ENCODE data around the gene NUB1. TPM values are rescaled to one million over a fixed set of nuclear protein-coding genes. Genes with fewer than 3 reads are reported as not detected.

NUB1 gene
- total RNA-seq, 4 donors from 2014 or later: 16.8 to 46.7 (median 26.1) TPM

DNA sequence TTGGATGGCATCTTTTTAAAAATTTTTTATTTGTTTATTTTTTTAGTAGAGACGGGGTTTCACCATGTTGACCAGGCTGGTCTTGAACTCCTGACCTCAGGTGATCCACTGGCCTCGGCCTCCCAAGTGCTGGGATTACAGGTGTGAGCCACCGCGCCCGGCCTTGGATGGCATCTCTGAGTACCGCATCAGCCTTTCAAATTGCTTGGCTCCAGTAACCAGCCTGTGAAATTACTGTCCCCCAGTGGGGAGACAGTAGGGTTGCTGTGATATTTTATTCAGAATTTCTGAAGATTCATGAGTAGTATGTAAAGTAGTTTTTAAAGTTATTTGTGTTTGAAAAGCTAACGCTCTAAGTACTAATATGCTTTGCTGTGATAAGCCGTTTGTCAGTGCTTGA lies 1.2 kb downstream of the NUB1 start:
- Histone ChIP-seq H3K27ac (peak overlapping the region in 2 of 4 donors; percentile 72 to 91), H3K4me1 (peaks cover 4 to 38% (median 19%) of the 10 kb centered on the region in 3 donors), H3K27me3 (no peaks in the 10 kb centered on the region), H3K4me3 (peak overlapping the region; percentile 60 to 88 (median 86)), H3K36me3 (peaks cover 4 to 36% (median 8%) of the 10 kb centered on the region in 3 donors), H3K9me3 (no peaks in the 10 kb centered on the region)
- TF ChIP-seq POLR2A (IDR thresholded peaks at IDR 0.05): no peak
- TF ChIP-seq, protein P1, sequence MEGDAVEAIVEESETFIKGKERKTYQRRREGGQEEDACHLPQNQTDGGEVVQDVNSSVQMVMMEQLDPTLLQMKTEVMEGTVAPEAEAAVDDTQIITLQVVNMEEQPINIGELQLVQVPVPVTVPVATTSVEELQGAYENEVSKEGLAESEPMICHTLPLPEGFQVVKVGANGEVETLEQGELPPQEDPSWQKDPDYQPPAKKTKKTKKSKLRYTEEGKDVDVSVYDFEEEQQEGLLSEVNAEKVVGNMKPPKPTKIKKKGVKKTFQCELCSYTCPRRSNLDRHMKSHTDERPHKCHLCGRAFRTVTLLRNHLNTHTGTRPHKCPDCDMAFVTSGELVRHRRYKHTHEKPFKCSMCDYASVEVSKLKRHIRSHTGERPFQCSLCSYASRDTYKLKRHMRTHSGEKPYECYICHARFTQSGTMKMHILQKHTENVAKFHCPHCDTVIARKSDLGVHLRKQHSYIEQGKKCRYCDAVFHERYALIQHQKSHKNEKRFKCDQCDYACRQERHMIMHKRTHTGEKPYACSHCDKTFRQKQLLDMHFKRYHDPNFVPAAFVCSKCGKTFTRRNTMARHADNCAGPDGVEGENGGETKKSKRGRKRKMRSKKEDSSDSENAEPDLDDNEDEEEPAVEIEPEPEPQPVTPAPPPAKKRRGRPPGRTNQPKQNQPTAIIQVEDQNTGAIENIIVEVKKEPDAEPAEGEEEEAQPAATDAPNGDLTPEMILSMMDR (IDR thresholded peaks at IDR 0.05): no peak
- no peak for DNase-seq
- intact Hi-C loops (cut with DNase I): no loop called here
- 24 to 38% methylated on average over 8 of the region's 8 CpGs for WGBS, 2 donors

DNA sequence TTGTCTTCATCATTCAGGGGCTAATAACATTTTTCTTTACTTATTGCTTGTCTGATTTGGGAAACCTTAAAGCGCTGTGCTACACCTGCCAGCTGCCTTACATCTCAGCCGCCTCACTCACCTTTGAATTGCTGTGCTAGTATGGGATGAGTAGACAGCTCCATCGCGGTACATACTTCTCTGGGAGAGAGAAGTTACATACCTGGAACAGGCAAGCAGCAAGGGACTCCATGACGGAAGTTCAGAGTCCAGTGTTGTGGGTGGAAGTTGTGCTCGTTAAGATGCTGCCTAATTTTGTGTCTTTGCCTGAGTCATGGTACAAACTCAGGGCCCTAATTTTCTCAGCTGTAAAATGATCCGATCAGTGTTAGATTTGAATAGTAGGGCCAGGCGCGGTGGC lies 1.9 kb downstream of the NUB1 start:
- TF ChIP-seq POLR2A (IDR thresholded peaks at IDR 0.05): no peak
- Histone ChIP-seq H3K4me3 (no peak overlapping the region), H3K4me1 (peaks cover 4 to 38% (median 19%) of the 10 kb centered on the region in 3 donors), H3K27ac (no peak overlapping the region), H3K9me3 (no peaks in the 10 kb centered on the region), H3K27me3 (no peaks in the 10 kb centered on the region), H3K36me3 (peaks cover 4 to 42% (median 8%) of the 10 kb centered on the region in 3 donors)
- 94 to 98% methylated on average over 9 of the region's 9 CpGs for WGBS, 2 donors
- no peak for DNase-seq
- intact Hi-C loops (cut with DNase I): no loop called here

DNA sequence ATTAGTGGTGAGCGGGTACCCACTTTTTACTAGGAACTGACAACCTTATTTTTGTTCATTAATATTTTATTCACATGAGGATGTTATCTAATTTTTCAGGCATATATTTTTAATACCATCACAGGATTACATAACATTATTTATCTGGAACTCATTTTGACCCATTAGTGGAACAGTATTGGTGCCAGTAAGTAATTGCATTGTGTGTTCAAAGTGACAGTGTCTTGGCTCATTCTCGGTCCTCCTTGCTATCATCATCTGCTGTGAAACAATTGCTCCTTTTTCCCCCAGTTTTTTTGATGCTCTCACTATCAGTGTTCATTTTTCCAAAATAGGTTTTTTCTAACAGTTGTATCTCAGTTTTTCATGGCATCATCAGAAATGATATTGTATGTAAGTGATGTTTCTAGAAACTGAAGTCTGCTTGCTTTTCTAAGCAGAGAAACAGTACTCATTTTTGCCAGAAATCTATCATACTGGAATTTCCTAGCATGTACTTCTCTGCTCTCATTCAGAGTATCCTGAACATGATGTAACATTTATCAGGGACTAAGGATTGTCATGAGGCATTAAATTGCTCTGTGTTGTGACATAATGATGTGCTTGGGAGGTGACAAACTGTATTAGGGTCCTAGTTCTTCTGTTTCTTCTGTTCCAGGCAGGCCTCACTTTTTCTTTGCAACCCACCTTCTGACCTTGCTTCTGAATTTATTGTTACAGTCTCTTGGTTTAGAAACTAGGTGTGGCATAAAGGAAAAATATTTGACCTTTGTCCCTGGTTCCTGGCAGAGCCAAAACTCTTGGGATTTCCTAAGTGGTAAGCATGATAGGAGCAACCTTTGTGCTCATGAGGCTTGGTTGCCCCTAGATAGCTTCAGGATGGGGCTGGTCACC lies 4.2 kb downstream of the NUB1 start:
- H3K4me3 ChIP-seq: no peak overlapping the region
- TF ChIP-seq POLR2A (IDR thresholded peaks at IDR 0.05): no peak
- TF ChIP-seq, protein P1 (IDR thresholded peaks at IDR 0.05): no peak
- H3K9me3 ChIP-seq: no peaks in the 10 kb centered on the region
- H3K36me3 ChIP-seq: peaks cover 4 to 64% (median 8%) of the 10 kb centered on the region in 3 donors
- DNase-seq: no peak
- 75 to 80% methylated on average over 2 of the region's 2 CpGs for WGBS, 2 donors
- intact Hi-C loops (cut with DNase I): loop anchor here (5.0 kb wide), 1 partner anchor 34 kb away; no protein-coding TSS in a partner anchor
- H3K4me1 ChIP-seq: peaks cover 11 to 59% (median 28%) of the 10 kb centered on the region in 3 donors
- H3K27me3 ChIP-seq: no peaks in the 10 kb centered on the region
- H3K27ac ChIP-seq: no peak overlapping the region

DNA sequence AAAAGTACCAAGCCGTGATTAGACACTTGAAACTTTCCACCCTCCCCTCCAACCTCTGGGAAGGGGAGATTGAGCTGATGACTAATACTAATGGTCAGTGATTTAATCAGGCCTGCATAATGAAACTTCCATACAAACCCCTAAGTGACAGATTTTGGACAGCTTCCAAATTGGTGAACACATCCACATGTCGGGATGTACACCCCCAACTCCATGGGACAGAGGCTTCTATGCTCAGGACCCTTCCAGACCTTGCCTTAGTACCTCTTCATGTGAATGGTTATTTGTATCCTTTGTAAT lies 4.8 kb downstream of the NUB1 start:
- DNase-seq: no peak
- no peaks in the 10 kb centered on the region for H3K27me3 ChIP-seq
- TF ChIP-seq POLR2A (IDR thresholded peaks at IDR 0.05): no peak
- TF ChIP-seq, protein P1 (IDR thresholded peaks at IDR 0.05): no peak
- H3K4me1 ChIP-seq: peaks cover 7 to 60% (median 23%) of the 10 kb centered on the region in 3 donors
- no peak overlapping the region for H3K27ac ChIP-seq
- 62 to 73% methylated on average over 2 of the region's 2 CpGs for WGBS, 2 donors
- no peak overlapping the region for H3K4me3 ChIP-seq
- H3K9me3 ChIP-seq: no peaks in the 10 kb centered on the region
- H3K36me3 ChIP-seq: peaks cover 4 to 70% (median 8%) of the 10 kb centered on the region in 3 donors
- intact Hi-C loops (cut with DNase I): loop anchor here (5.0 kb wide), 1 partner anchor 34 kb away; no protein-coding TSS in a partner anchor

DNA sequence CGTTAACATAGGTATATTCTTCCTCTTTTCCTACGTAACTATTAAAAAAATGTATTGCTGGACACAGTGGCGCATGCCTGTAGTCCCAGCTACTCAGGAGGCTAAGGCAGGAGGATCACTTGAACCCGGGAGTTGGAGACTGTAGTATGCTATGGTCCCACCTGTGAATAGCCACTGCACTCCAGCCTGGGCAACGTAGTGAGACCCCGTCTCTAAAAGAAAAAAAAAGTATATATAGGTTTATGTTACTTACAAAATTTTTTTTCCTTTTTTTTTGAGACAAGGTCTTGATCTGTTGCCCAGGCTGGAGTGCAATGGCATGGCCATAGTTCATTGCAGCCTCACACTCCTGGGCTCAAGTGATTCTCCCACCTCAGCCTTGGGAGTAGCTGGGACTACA lies 5.6 kb downstream of the NUB1 start:
- intact Hi-C loops (cut with DNase I): loop anchor here (5.0 kb wide), 1 partner anchor 35 kb away; no protein-coding TSS in a partner anchor
- DNase-seq: no peak
- Histone ChIP-seq H3K9me3 (no peaks in the 10 kb centered on the region), H3K36me3 (peaks cover 4 to 78% (median 8%) of the 10 kb centered on the region in 3 donors), H3K4me3 (no peak overlapping the region), H3K27ac (no peak overlapping the region), H3K27me3 (no peaks in the 10 kb centered on the region), H3K4me1 (peaks cover 7 to 57% (median 23%) of the 10 kb centered on the region in 3 donors)
- no peak for TF ChIP-seq POLR2A (IDR thresholded peaks at IDR 0.05)
- TF ChIP-seq, protein P1 (IDR thresholded peaks at IDR 0.05): no peak
- 89 to 95% methylated on average over 6 of the region's 6 CpGs for WGBS, 2 donors
